GM12891 (cell line): ENCODE results near the gene PRKG2.

Experiments used
- DNase-seq: peaks from one replicate; pipeline ENCODE4 v3.0.0; 2011; ENCODE audit warnings: low spot score; ENCODE audit not compliant: insufficient read length
- FAIRE-seq: peaks from 2 replicates; lab custom pipeline; 2011; peaks lifted over from hg19 to GRCh38; lab: Jason Lieb, UNC
- PAX5 ChIP-seq: IDR thresholded peaks from 2 replicates; pipeline ENCODE4 v1.6.1; 2011; ENCODE audit warnings: low read length, moderate library complexity, mild to moderate bottlenecking; ENCODE audit not compliant: insufficient read depth, severe bottlenecking
- POLR2A ChIP-seq: IDR thresholded peaks from 2 replicates; pipeline ENCODE4 v1.6.1; 2011; ENCODE audit warnings: low read depth, low read length, control low read depth
- POLR2AphosphoS5 ChIP-seq: IDR thresholded peaks from 2 replicates; pipeline ENCODE4 v1.6.1; 2011; ENCODE audit warnings: low read depth, low read length, control low read depth
- POU2F2 ChIP-seq: IDR thresholded peaks from 2 replicates; pipeline ENCODE4 v1.6.1; 2011; ENCODE audit warnings: low read depth, mild to moderate bottlenecking, control low read depth, low read length, moderate library complexity
- SPI1 ChIP-seq: IDR thresholded peaks from 2 replicates; pipeline ENCODE4 v1.6.1; 2011; ENCODE audit warnings: low read depth, low read length, control low read depth
- TAF1 ChIP-seq: IDR thresholded peaks from 2 replicates; pipeline ENCODE4 v1.6.1; 2011; ENCODE audit warnings: low read depth, low read length, control low read depth

Gene PRKG2

GRCh38 chr4:81084634-81085033 lies 130.4 kb downstream of the PRKG2 start:
- DNase-seq (no peak), FAIRE-seq (no peak)
- no peak for TF ChIP-seq POLR2AphosphoS5
- no peak for TF ChIP-seq POLR2A
- no peak for TF ChIP-seq PAX5
- no peak for TF ChIP-seq SPI1
- TF ChIP-seq POU2F2 = no peak
- no peak for TF ChIP-seq TAF1

- TF ChIP-seq SPI1 = no peak
- no peak for TF ChIP-seq POU2F2
- TF ChIP-seq POLR2AphosphoS5 = no peak
- no peak for TF ChIP-seq POLR2A
- no peak for TF ChIP-seq PAX5
- TF ChIP-seq TAF1 = no peak
- FAIRE-seq (no peak), DNase-seq (no peak)
Observed at GRCh38 chr4:81084029-81084428, 131.0 kb downstream of the PRKG2 start.

- FAIRE-seq (no peak), DNase-seq (no peak)
- TF ChIP-seq PAX5 = no peak
- TF ChIP-seq POU2F2 = no peak
- TF ChIP-seq SPI1 = no peak
- no peak for TF ChIP-seq POLR2A
- TF ChIP-seq POLR2AphosphoS5 = no peak
- TF ChIP-seq TAF1 = no peak
Observed at GRCh38 chr4:81081156-81081555, 133.9 kb downstream of the PRKG2 start.

GRCh38 chr4:81071013-81071412 lies 144.0 kb downstream of the PRKG2 start:
- DNase-seq (no peak), FAIRE-seq (no peak)
- TF ChIP-seq SPI1 = no peak
- TF ChIP-seq POLR2AphosphoS5 = no peak
- no peak for TF ChIP-seq POLR2A

- TF ChIP-seq PAX5 (no peak), POLR2A (no peak), SPI1 (no peak), TAF1 (no peak), POLR2AphosphoS5 (no peak), POU2F2 (no peak)
- peak; percentile 78 for FAIRE-seq
- DNase-seq = no peak
Observed at GRCh38 chr4:81069706-81070331, 145.2 kb downstream of the PRKG2 start.

GRCh38 chr4:81065446-81065845 lies 149.6 kb downstream of the PRKG2 start:
- FAIRE-seq (peak; percentile 13), DNase-seq (no peak)
- TF ChIP-seq POLR2A (no peak), SPI1 (no peak), PAX5 (no peak), POLR2AphosphoS5 (no peak), TAF1 (no peak), POU2F2 (no peak)

GRCh38 chr4:81062001-81062400 lies 153.0 kb downstream of the PRKG2 start:
- no peak for DNase-seq
- TF ChIP-seq POU2F2 (no peak), SPI1 (no peak), PAX5 (no peak), POLR2A (no peak)
- FAIRE-seq = no peak

GRCh38 chr4:81061344-81061730 lies 153.7 kb downstream of the PRKG2 start:
- no peak for TF ChIP-seq POLR2A
- no peak for TF ChIP-seq TAF1
- TF ChIP-seq SPI1 = no peak
- TF ChIP-seq PAX5 = no peak
- TF ChIP-seq POLR2AphosphoS5 = no peak
- TF ChIP-seq POU2F2 = no peak
- DNase-seq (no peak), FAIRE-seq (no peak)

- FAIRE-seq = no peak
- TF ChIP-seq POLR2AphosphoS5 = no peak
- peak; percentile 83 for TF ChIP-seq SPI1
- DNase-seq = no peak
Observed at GRCh38 chr4:81060587-81061343, 154.3 kb downstream of the PRKG2 start.

GRCh38 chr4:81058621-81059020 lies 156.4 kb downstream of the PRKG2 start:
- TF ChIP-seq SPI1 (no peak), PAX5 (no peak), POU2F2 (no peak), POLR2AphosphoS5 (no peak), TAF1 (no peak), POLR2A (no peak)
- DNase-seq (no peak), FAIRE-seq (no peak)
